ENCODE measurements around the gene LDLRAD3.

Gene LDLRAD3

GRCh38 chr11:36077886-36078685 is 134.2 kb downstream of the LDLRAD3 start:
- no peak for DNase-seq (ENCODE audit: low read depth)

- DNase-seq (ENCODE audit: low read depth): no peak
Measured at GRCh38 chr11:36078686-36079055, 134.8 kb downstream of the LDLRAD3 start.

GRCh38 chr11:36079878-36080675 is 136.2 kb downstream of the LDLRAD3 start:
- no peak for DNase-seq (ENCODE audit: low read depth)

- no peak for DNase-seq (ENCODE audit: low read depth)
Measured at GRCh38 chr11:36081274-36081945, 137.5 kb downstream of the LDLRAD3 start.

GRCh38 chr11:36086366-36086765 is 142.5 kb downstream of the LDLRAD3 start:
- DNase-seq (ENCODE audit: low read depth): no peak

- DNase-seq (ENCODE audit: low read depth): no peak
Measured at GRCh38 chr11:36088266-36088972, 144.6 kb downstream of the LDLRAD3 start.

- DNase-seq (ENCODE audit: low read depth): no peak
Measured at GRCh38 chr11:36089920-36090319, 146.1 kb downstream of the LDLRAD3 start.

- no peak for DNase-seq (ENCODE audit: low read depth)
Measured at GRCh38 chr11:36090356-36091109, 146.7 kb downstream of the LDLRAD3 start.

GRCh38 chr11:36091256-36091811 is 147.5 kb downstream of the LDLRAD3 start:
- no peak for DNase-seq (ENCODE audit: low read depth)

GRCh38 chr11:36092314-36093030 is 148.6 kb downstream of the LDLRAD3 start:
- DNase-seq (ENCODE audit: low read depth): no peak

- DNase-seq (ENCODE audit: low read depth): no peak
Measured at GRCh38 chr11:36093548-36093947, 149.7 kb downstream of the LDLRAD3 start.

GRCh38 chr11:36094164-36094563 is 150.3 kb downstream of the LDLRAD3 start:
- no peak for DNase-seq (ENCODE audit: low read depth)

GRCh38 chr11:36095716-36096115 is 151.9 kb downstream of the LDLRAD3 start:
- no peak for DNase-seq (ENCODE audit: low read depth)

GRCh38 chr11:36097219-36097650 is 153.4 kb downstream of the LDLRAD3 start:
- no peak for DNase-seq (ENCODE audit: low read depth)

GRCh38 chr11:36098087-36098486 is 154.2 kb downstream of the LDLRAD3 start:
- no peak for DNase-seq (ENCODE audit: low read depth)

- DNase-seq (ENCODE audit: low read depth): no peak
Measured at GRCh38 chr11:36098853-36099375, 155.1 kb downstream of the LDLRAD3 start.

GRCh38 chr11:36101466-36101865 is 157.6 kb downstream of the LDLRAD3 start:
- no peak for DNase-seq (ENCODE audit: low read depth)

- DNase-seq (ENCODE audit: low read depth): no peak
Measured at GRCh38 chr11:36102868-36103267, 159.0 kb downstream of the LDLRAD3 start.

- no peak for DNase-seq (ENCODE audit: low read depth)
Measured at GRCh38 chr11:36103933-36104530, 160.2 kb downstream of the LDLRAD3 start.

GRCh38 chr11:36104660-36104992 is 160.8 kb downstream of the LDLRAD3 start:
- no peak for DNase-seq (ENCODE audit: low read depth)

All from activated T-helper 1 cell treated with Interleukin-2 at 50 U/mL for 16 hours (primary cell).